ENCODE results near the gene PCDHB1. TPM values are rescaled to one million over a fixed set of nuclear protein-coding genes. Genes with fewer than 3 reads are reported as not detected.

Gene PCDHB1
- total and polyA plus RNA-seq, 4 donors: not detected

- Histone ChIP-seq H3K4me3 (ENCODE audit: low read depth in 1 of 3, low read length in 3 of 3) (peak overlapping the region; percentile 51 to 76 (median 67)), H3K4me1 (ENCODE audit: control insufficient read depth in 4 of 4, insufficient read depth in 4 of 4, low read length in 3 of 4) (peaks cover 0 to 3% (median 0%) of the 10 kb centered on the region in 4 donors), H3K27me3 (ENCODE audit: control insufficient read depth in 4 of 4, insufficient read depth in 4 of 4, low read length in 3 of 4) (peaks cover 0 to 4% (median 0%) of the 10 kb centered on the region in 4 donors), H3K9ac (ENCODE audit: low read depth in 1 of 2, low read length in 2 of 2) (peak overlapping the region in 1 of 2 donors; percentile 69), H3K36me3 (ENCODE audit: control insufficient read depth in 4 of 4, insufficient read depth in 3 of 4, low read depth in 1 of 4, low read length in 3 of 4) (no peaks in the 10 kb centered on the region), H3K27ac (ENCODE audit: low read depth in 1 of 2, low read length in 2 of 2) (peak overlapping the region; percentile 57 to 66), H3K9me3 (ENCODE audit: control insufficient read depth in 4 of 4, low read length in 3 of 4) (peaks cover 4 to 29% (median 8%) of the 10 kb centered on the region in 4 donors)
- DNase-seq (ENCODE audit: low spot score): no peak
- TF ChIP-seq YY1 (IDR thresholded peaks at IDR 0.05): peak; percentile 97
- TF ChIP-seq EGR1 (IDR thresholded peaks at IDR 0.05; ENCODE audit: low read depth in 2 of 2): no peak
- peak; percentile 78 for TF ChIP-seq RAD21 (IDR thresholded peaks at IDR 0.05)
- TF ChIP-seq REST (IDR thresholded peaks at IDR 0.05): no peak
- TF ChIP-seq HNF4G (IDR thresholded peaks at IDR 0.05): no peak
- no peak for TF ChIP-seq JUND (IDR thresholded peaks at IDR 0.05)
- TF ChIP-seq GABPA (IDR thresholded peaks at IDR 0.05 in 1 of 2, conservative IDR thresholded peaks at IDR 0.05 in 1 of 2): peak in 1 of 2 donors; percentile 19
- TF ChIP-seq RXRA (IDR thresholded peaks at IDR 0.05): no peak
- no peak for TF ChIP-seq FOXA2 (IDR thresholded peaks at IDR 0.05)
- TF ChIP-seq MAX (IDR thresholded peaks at IDR 0.05): no peak
- no peak for TF ChIP-seq NR2F2 (IDR thresholded peaks at IDR 0.05)
- TF ChIP-seq FOXA1 (IDR thresholded peaks at IDR 0.05): no peak
- no peak for TF ChIP-seq HNF4A (conservative IDR thresholded peaks at IDR 0.05)
- TF ChIP-seq CTCF (IDR thresholded peaks at IDR 0.05; ENCODE audit: low read depth, low read length, missing input control): peak; percentile 57
- TF ChIP-seq ZBTB33 (IDR thresholded peaks at IDR 0.05): no peak
- TF ChIP-seq ATF3 (IDR thresholded peaks at IDR 0.05): no peak
- 11% methylated on average over 21 of the region's 21 CpGs for WGBS
Measured at GRCh38 chr5:141084487-141084989, 33.4 kb downstream of the PCDHB1 start.
